K562 (cell line): ENCODE data around the gene C17orf50. TPM values are rescaled to one million over a fixed set of nuclear protein-coding genes. Genes with fewer than 3 reads are reported as not detected.

ENCODE experiments used
- CC2D1A ChIP-seq: fragments of 450-650 bp; IDR thresholded peaks from 2 replicates; pipeline ENCODE4 v1.6.1; 2017; ENCODE audit warnings: mild to moderate bottlenecking
- HDAC2 ChIP-seq: fragments of 450-650 bp; IDR thresholded peaks from 2 replicates; pipeline ENCODE4 v1.6.1; 2016; ENCODE audit warnings: mild to moderate bottlenecking
- IRF2 ChIP-seq: sonication (generic); formaldehyde crosslinking; IDR thresholded peaks from 2 replicates; pipeline ENCODE4 v1.8.1; 2022; ENCODE audit warnings: mild to moderate bottlenecking, missing genetic modification reagents
- NRF1 ChIP-seq, 2 experiments: fragments of 450-650 bp; IDR thresholded peaks in 1 of 2; conservative IDR thresholded peaks in 1 of 2; 2 replicates each; pipeline ENCODE4 v1.6.1; 2014; ENCODE audit warnings: mild to moderate bottlenecking in 2 of 2
- POLR2G ChIP-seq: fragments of 200-400 bp; formaldehyde crosslinking; IDR thresholded peaks from 2 replicates; pipeline ENCODE4 v1.6.1; 2017; ENCODE audit warnings: low read depth, mild to moderate bottlenecking, antibody characterized with exemption, low read length, moderate library complexity
- POLR2H ChIP-seq: IDR thresholded peaks from 2 replicates; pipeline ENCODE4 v1.6.1; 2016; ENCODE audit warnings: missing genetic modification characterization, low read depth, mild to moderate bottlenecking, control low read depth, missing compliant biosample characterization, moderate library complexity
- PPARD ChIP-seq: fragments of 250-450 bp; sonication (Bioruptor Pico); IDR thresholded peaks from 2 replicates; pipeline ENCODE4 v1.8.0; 2022; ENCODE audit warnings: inconsistent platforms, mild to moderate bottlenecking, moderate library complexity
- PYGO2 ChIP-seq: fragments of 450-650 bp; IDR thresholded peaks from 2 replicates; pipeline ENCODE4 v1.6.1; 2016; ENCODE audit warnings: mild to moderate bottlenecking, missing genetic modification characterization, moderate library complexity, missing compliant biosample characterization
- SAFB ChIP-seq: fragments of 200-400 bp; formaldehyde crosslinking; IDR thresholded peaks from 2 replicates; pipeline ENCODE4 v1.6.1; 2017; ENCODE audit warnings: low read depth, low read length, borderline replicate concordance
- SAFB2 ChIP-seq: fragments of 200-400 bp; formaldehyde crosslinking; IDR thresholded peaks from 2 replicates; pipeline ENCODE4 v1.6.1; 2018; ENCODE audit warnings: borderline replicate concordance, low read length, low read depth, moderate library complexity; ENCODE audit not compliant: severe bottlenecking
- ZC3H11A ChIP-seq: IDR thresholded peaks from 2 replicates; pipeline ENCODE4 v1.6.1; 2012; ENCODE audit warnings: low read depth, low read length, improper control_type of control experiment
- polyA plus RNA-seq, 8 experiments: library from polyadenylated mRNA; depleted of rRNA in 4 of 8; stranded (reverse) in 5 of 8; unstranded in 3 of 8; fragments of >200 nt; fragmentation: Nextera tagmentation in 2 of 8; fragmentation: Illumina TruSeq in 1 of 8; extraction: Ambion mirVana in 2 of 8; extraction: Trizol in 1 of 8; gene quantifications; 2 replicates each; pipeline versions ENCODE4 v1.2.1 to v1.2.3, GENCODE V29; 2011 to 2014; ENCODE audit warnings: inconsistent platforms in 1 of 8, missing spikeins in 1 of 8
- total RNA-seq, 7 experiments: library from RNA; depleted of rRNA in 6 of 7; stranded (reverse); fragments of >200 nt in 6 of 7; fragmentation: Illumina TruSeq in 2 of 7; extraction: Trizol in 2 of 7; gene quantifications; 2 replicates each; pipeline versions ENCODE4 v1.2.1 to v1.2.3, GENCODE V29; 2011 to 2021; ENCODE audit warnings: low replicate concordance in 1 of 7
- TF ChIP-seq, protein P1 (sequence below): fragments of 250-450 bp; sonication (Bioruptor Pico); IDR thresholded peaks from 2 replicates; pipeline ENCODE4 v1.4.0; 2020; ENCODE audit warnings: mild to moderate bottlenecking
- TF ChIP-seq, protein P2 (sequence below): sonication (generic); formaldehyde crosslinking; IDR thresholded peaks from 2 replicates; pipeline ENCODE4 v1.5.0; 2020; ENCODE audit warnings: missing genetic modification reagents
- TF ChIP-seq, protein P3 (sequence below), 2 experiments: fragments of 250-450 bp in 1 of 2; fragments of 450-650 bp in 1 of 2; sonication (Bioruptor Pico) in 1 of 2; IDR thresholded peaks; 2 replicates each; pipeline versions ENCODE4 v1.6.1 to v1.8.0; 2016 to 2021; ENCODE audit warnings: mild to moderate bottlenecking in 2 of 2, moderate library complexity in 2 of 2, missing compliant biosample characterization in 1 of 2, missing genetic modification characterization in 1 of 2
- TF ChIP-seq, protein P4 (sequence below): fragments of 450-650 bp; IDR thresholded peaks from 2 replicates; pipeline ENCODE4 v1.6.1; 2016; ENCODE audit warnings: low read depth

The C17orf50 gene
- total and polyA plus RNA-seq, 9 of the 15 experiments (the other 6 are each of a cell fraction or from before 2014, with no cell fraction given), result not detected

DNA sequence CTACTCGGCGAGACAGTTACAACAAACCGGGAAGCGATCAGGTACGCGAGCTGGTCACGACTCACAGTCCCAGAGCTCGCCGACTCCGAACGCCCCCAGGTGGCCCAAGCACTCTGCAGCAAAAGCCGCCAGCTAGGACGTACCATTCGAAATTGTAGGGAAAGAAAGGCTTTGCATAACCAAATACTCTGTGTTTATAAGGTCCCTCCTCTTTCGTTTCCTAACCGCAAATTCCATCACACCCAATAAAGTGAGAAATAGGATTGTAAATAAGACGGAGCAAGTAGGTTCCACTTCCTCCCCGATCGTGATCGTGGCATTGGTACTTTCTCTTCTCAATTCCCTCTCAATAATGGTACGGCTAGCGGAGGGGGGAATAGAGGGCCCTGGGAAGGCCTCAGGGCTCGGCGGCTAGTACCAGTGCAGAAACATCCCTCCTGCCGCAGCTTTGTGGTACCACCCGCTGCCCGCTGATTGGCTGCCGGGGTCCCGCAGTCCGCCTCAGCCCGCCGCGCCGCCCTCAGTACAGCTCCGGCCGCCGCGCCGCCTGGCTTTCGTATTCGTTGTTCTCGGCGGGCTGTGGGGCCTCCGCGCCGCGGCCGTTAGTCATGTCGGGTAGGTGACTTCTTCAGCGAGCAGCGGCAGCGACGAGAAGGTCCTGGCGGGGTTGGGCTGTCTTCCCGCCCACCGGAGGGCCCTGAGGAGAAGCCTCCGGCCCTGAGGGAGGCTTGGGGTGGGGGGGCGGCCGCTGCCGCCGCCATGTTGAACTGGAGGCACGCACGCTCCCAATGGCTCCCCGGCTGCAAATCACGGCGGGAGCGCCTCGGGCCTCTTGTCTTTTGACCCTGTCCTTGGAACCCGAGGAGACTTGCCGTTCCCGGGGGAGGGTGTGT lies 48.5 kb downstream of the C17orf50 start, which contains the start of gene TAF15 (continued):
- TF ChIP-seq, protein P1, sequence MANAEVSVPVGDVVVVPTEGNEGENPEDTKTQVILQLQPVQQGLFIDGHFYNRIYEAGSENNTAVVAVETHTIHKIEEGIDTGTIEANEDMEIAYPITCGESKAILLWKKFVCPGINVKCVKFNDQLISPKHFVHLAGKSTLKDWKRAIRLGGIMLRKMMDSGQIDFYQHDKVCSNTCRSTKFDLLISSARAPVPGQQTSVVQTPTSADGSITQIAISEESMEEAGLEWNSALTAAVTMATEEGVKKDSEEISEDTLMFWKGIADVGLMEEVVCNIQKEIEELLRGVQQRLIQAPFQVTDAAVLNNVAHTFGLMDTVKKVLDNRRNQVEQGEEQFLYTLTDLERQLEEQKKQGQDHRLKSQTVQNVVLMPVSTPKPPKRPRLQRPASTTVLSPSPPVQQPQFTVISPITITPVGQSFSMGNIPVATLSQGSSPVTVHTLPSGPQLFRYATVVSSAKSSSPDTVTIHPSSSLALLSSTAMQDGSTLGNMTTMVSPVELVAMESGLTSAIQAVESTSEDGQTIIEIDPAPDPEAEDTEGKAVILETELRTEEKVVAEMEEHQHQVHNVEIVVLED, result peak; percentile 32; the same call in 1 of the 2 replicates
- TF ChIP-seq, protein P2, sequence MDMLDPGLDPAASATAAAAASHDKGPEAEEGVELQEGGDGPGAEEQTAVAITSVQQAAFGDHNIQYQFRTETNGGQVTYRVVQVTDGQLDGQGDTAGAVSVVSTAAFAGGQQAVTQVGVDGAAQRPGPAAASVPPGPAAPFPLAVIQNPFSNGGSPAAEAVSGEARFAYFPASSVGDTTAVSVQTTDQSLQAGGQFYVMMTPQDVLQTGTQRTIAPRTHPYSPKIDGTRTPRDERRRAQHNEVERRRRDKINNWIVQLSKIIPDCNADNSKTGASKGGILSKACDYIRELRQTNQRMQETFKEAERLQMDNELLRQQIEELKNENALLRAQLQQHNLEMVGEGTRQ, result no peak
- TF ChIP-seq HDAC2, result no peak; the same call in 1 of the 2 replicates
- TF ChIP-seq POLR2G, result peak; percentile 100
- TF ChIP-seq PYGO2 (tag), result no peak
- no peak for TF ChIP-seq CC2D1A
- TF ChIP-seq, protein P3, sequence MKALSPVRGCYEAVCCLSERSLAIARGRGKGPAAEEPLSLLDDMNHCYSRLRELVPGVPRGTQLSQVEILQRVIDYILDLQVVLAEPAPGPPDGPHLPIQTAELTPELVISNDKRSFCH (CRISPR knock-in tag; IDR thresholded peaks at IDR 0.05), result no peak
- TF ChIP-seq, protein P3 (tag; IDR thresholded peaks at IDR 0.05), result no peak
- no peak for TF ChIP-seq PPARD (CRISPR knock-in tag)
- TF ChIP-seq SAFB, result no peak
- TF ChIP-seq, protein P4, sequence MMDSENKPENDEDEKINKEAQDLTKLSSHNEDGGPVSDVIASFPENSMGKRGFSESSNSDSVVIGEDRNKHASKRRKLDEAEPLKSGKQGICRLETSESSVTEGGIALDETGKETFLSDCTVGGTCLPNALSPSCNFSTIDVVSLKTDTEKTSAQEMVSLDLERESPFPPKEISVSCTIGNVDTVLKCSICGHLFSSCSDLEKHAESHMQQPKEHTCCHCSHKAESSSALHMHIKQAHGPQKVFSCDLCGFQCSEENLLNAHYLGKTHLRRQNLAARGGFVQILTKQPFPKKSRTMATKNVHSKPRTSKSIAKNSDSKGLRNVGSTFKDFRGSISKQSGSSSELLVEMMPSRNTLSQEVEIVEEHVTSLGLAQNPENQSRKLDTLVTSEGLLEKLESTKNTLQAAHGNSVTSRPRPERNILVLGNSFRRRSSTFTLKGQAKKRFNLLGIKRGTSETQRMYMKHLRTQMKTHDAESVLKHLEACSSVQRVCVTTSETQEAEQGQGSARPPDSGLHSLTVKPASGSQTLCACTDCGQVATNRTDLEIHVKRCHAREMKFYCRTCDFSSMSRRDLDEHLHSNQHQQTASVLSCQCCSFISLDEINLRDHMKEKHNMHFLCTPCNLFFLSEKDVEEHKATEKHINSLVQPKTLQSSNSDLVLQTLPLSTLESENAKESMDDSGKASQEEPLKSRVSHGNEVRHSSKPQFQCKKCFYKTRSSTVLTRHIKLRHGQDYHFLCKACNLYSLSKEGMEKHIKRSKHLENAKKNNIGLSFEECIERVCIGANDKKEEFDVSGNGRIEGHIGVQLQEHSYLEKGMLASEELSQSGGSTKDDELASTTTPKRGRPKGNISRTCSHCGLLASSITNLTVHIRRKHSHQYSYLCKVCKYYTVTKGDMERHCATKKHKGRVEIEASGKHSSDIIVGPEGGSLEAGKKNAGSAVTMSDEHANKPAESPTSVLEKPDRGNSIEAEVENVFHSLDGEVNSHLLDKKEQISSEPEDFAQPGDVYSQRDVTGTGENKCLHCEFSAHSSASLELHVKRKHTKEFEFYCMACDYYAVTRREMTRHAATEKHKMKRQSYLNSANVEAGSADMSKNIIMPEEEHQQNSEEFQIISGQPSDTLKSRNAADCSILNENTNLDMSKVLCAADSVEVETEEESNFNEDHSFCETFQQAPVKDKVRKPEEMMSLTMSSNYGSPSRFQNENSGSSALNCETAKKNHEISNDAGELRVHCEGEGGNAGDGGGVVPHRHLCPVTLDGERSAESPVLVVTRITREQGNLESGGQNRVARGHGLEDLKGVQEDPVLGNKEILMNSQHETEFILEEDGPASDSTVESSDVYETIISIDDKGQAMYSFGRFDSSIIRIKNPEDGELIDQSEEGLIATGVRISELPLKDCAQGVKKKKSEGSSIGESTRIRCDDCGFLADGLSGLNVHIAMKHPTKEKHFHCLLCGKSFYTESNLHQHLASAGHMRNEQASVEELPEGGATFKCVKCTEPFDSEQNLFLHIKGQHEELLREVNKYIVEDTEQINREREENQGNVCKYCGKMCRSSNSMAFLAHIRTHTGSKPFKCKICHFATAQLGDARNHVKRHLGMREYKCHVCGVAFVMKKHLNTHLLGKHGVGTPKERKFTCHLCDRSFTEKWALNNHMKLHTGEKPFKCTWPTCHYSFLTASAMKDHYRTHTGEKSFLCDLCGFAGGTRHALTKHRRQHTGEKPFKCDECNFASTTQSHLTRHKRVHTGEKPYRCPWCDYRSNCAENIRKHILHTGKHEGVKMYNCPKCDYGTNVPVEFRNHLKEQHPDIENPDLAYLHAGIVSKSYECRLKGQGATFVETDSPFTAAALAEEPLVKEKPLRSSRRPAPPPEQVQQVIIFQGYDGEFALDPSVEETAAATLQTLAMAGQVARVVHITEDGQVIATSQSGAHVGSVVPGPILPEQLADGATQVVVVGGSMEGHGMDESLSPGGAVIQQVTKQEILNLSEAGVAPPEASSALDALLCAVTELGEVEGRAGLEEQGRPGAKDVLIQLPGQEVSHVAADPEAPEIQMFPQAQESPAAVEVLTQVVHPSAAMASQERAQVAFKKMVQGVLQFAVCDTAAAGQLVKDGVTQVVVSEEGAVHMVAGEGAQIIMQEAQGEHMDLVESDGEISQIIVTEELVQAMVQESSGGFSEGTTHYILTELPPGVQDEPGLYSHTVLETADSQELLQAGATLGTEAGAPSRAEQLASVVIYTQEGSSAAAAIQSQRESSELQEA, result no peak
- TF ChIP-seq ZC3H11A, result no peak
- TF ChIP-seq IRF2 (CRISPR knock-in tag), result no peak
- TF ChIP-seq NRF1 (conservative IDR thresholded peaks at IDR 0.05 in 1 of 2, IDR thresholded peaks at IDR 0.05 in 1 of 2), result peak in 1 of 2 experiments; percentile 52; a peak in 3 of 4 replicates
- peak; percentile 97 for TF ChIP-seq POLR2H
- no peak for TF ChIP-seq SAFB2
